ENCODE data around the gene KCNG4. TPM values are rescaled to one million over a fixed set of nuclear protein-coding genes. Genes with fewer than 3 reads are reported as not detected.

KCNG4 gene, protein sequence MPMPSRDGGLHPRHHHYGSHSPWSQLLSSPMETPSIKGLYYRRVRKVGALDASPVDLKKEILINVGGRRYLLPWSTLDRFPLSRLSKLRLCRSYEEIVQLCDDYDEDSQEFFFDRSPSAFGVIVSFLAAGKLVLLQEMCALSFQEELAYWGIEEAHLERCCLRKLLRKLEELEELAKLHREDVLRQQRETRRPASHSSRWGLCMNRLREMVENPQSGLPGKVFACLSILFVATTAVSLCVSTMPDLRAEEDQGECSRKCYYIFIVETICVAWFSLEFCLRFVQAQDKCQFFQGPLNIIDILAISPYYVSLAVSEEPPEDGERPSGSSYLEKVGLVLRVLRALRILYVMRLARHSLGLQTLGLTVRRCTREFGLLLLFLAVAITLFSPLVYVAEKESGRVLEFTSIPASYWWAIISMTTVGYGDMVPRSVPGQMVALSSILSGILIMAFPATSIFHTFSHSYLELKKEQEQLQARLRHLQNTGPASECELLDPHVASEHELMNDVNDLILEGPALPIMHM
- total RNA-seq (2014; rRNA removed; shearing (Covaris generic)) (0.07 TPM in 1 of 2 replicates, not detected in the other), polyA plus RNA-seq (2016; fragmentation: Nextera tagmentation; extraction: Ambion mirVana) (not detected in 2 replicates)
- long read RNA-seq, result 0 reads

DNA sequence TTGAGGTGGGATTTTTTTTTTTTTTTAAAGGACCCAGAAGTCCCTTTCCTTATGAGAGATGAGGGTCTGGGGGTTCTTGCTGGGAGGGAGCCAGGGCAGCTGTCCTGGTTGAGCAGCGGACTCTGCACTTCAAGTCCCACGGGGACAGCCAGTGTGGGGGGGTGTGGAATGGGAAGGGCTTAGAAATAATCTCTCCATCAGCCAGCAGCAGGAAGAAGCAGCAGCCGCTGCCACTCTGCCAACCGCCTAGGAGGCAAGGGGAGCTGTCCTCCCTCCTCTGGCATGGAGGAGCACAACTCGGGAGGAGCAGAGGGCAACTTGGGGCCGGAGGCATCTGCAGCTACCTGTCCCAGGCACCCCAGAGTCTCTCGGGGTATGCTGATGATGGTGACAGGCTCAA is at the start of gene KCNG4:
Gene KCNG4 (minus strand): TSS at position 104 of the 400 bp plus-strand sequence. CDS start 2,527 bp downstream, outside the sequence.
- H4K20me1 ChIP-seq (replicated peaks; ENCODE audit: insufficient read depth), result no peaks in the 10 kb centered on the region
- Mint-ChIP-seq H3K4me3 (no peak within 1 kb of the TSS), H3K9me3 (peaks cover 11% of the 10 kb centered on the region), H3K36me3 (ENCODE audit: low read depth) (no peaks in the 10 kb centered on the region), H3K4me1 (no peaks in the 10 kb centered on the region), H3K27me3 (ENCODE audit: insufficient read depth, low read depth, poor library complexity) (peaks cover 4% of the 10 kb centered on the region), H3K27ac (no peak within 1 kb of the TSS)
- H3K36me3 ChIP-seq (ENCODE audit: insufficient read depth), result no peaks in the 10 kb centered on the region
- no peak for ATAC-seq
- no peak for DNase-seq (ENCODE audit: low spot score)
- H3K27ac ChIP-seq (ENCODE audit: low read depth), result no peak within 1 kb of the TSS
- H3F3A ChIP-seq (replicated peaks; ENCODE audit: low read depth), result no peaks in the 10 kb centered on the region
- no peak within 1 kb of the TSS for H3K4me2 ChIP-seq
- no peaks in the 10 kb centered on the region for H3K27me3 ChIP-seq (ENCODE audit: insufficient read depth)
- H3K79me2 ChIP-seq (replicated peaks; ENCODE audit: insufficient read depth), result no peaks in the 10 kb centered on the region
- H3K9me2 ChIP-seq (ENCODE audit: insufficient read depth), result 0 out of 2 replicates have a peak, but pooled peaks cover 2% of the 10 kb centered on the region
- peak within 1 kb of the TSS; percentile 76 for H2AFZ ChIP-seq
- no peak within 1 kb of the TSS for H3K4me3 ChIP-seq
- TF ChIP-seq, protein P1, sequence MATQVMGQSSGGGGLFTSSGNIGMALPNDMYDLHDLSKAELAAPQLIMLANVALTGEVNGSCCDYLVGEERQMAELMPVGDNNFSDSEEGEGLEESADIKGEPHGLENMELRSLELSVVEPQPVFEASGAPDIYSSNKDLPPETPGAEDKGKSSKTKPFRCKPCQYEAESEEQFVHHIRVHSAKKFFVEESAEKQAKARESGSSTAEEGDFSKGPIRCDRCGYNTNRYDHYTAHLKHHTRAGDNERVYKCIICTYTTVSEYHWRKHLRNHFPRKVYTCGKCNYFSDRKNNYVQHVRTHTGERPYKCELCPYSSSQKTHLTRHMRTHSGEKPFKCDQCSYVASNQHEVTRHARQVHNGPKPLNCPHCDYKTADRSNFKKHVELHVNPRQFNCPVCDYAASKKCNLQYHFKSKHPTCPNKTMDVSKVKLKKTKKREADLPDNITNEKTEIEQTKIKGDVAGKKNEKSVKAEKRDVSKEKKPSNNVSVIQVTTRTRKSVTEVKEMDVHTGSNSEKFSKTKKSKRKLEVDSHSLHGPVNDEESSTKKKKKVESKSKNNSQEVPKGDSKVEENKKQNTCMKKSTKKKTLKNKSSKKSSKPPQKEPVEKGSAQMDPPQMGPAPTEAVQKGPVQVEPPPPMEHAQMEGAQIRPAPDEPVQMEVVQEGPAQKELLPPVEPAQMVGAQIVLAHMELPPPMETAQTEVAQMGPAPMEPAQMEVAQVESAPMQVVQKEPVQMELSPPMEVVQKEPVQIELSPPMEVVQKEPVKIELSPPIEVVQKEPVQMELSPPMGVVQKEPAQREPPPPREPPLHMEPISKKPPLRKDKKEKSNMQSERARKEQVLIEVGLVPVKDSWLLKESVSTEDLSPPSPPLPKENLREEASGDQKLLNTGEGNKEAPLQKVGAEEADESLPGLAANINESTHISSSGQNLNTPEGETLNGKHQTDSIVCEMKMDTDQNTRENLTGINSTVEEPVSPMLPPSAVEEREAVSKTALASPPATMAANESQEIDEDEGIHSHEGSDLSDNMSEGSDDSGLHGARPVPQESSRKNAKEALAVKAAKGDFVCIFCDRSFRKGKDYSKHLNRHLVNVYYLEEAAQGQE (IDR thresholded peaks at IDR 0.05; ENCODE audit: unreplicated experiment), result no peak
- TF ChIP-seq CREB1 (CRISPR knock-in tag; IDR thresholded peaks at IDR 0.05; ENCODE audit: low read depth), result no peak
- no peak for TF ChIP-seq ZNF114 (CRISPR knock-in tag; IDR thresholded peaks at IDR 0.05)
- no peak for TF ChIP-seq EZH2 (IDR thresholded peaks at IDR 0.05; ENCODE audit: low read depth, unreplicated experiment)
- TF ChIP-seq ZNF331 (CRISPR knock-in tag; IDR thresholded peaks at IDR 0.05; ENCODE audit: low read depth), result no peak
- no peak for TF ChIP-seq POLR2AphosphoS5 (IDR thresholded peaks at IDR 0.05; ENCODE audit: low read depth)
- no peaks in the 10 kb centered on the region for H3K4me1 ChIP-seq (ENCODE audit: insufficient read depth)

DNA sequence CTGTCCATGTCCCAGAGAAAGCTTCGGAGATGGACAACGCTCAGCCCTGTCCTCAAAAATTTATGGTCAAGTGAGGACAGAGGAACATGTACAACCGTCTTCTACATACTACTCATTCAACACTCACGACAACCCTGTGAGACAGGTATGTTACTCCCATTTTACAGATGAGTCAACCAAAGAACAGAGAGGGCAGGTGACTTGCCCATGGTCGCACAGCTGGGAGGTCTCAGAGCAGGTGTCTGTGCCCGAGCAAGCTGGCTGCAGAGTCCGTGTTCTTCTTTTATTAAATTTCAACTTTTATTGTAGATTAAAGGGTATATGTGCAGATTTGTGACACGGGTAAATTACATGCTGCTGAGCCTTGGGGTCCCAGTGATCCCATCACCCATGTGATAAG is 49.1 kb upstream of the KCNG4 start:
- Mint-ChIP-seq H3K27me3 (ENCODE audit: insufficient read depth, low read depth, poor library complexity) (peaks cover 13% of the 10 kb centered on the region), H3K9me3 (no peaks in the 10 kb centered on the region), H3K4me3 (no peak overlapping the region), H3K36me3 (ENCODE audit: low read depth) (no peaks in the 10 kb centered on the region; the same call in 2 of the 3 replicates), H3K27ac (no peak overlapping the region), H3K4me1 (peaks cover 18% of the 10 kb centered on the region)
- no peaks in the 10 kb centered on the region for H3F3A ChIP-seq (replicated peaks; ENCODE audit: low read depth)
- DNase-seq (ENCODE audit: low spot score), result no peak
- no peaks in the 10 kb centered on the region for H3K27me3 ChIP-seq (ENCODE audit: insufficient read depth)
- no peak overlapping the region for H3K27ac ChIP-seq (ENCODE audit: low read depth)
- no peaks in the 10 kb centered on the region for H3K9me2 ChIP-seq (ENCODE audit: insufficient read depth)
- H3K36me3 ChIP-seq (ENCODE audit: insufficient read depth), result no peaks in the 10 kb centered on the region
- no peak for ATAC-seq
- H2AFZ ChIP-seq, result no peak overlapping the region
- H3K79me2 ChIP-seq (replicated peaks; ENCODE audit: insufficient read depth), result no peaks in the 10 kb centered on the region
- H3K4me3 ChIP-seq, result no peak overlapping the region
- H4K20me1 ChIP-seq (replicated peaks; ENCODE audit: insufficient read depth), result no peaks in the 10 kb centered on the region
- no peak overlapping the region for H3K4me2 ChIP-seq
- TF ChIP-seq NANOG (IDR thresholded peaks at IDR 0.05; ENCODE audit: borderline replicate concordance), result no peak
- peaks cover 17% of the 10 kb centered on the region; the same call in 1 of the 2 replicates for H3K4me1 ChIP-seq (ENCODE audit: insufficient read depth)

All from GM23338 (cell line).